Temporal lobe (tissue), 1 donor: ENCODE results near the gene RAB24. TPM values are rescaled to one million over a fixed set of nuclear protein-coding genes. Genes with fewer than 3 reads are reported as not detected.

Experiments used
- total RNA-seq: library from RNA; depleted of rRNA; stranded (reverse); fragments of >200 nt; gene quantifications from one replicate; pipeline ENCODE4 v1.2.3, GENCODE V29; 2014

Gene RAB24
- total RNA-seq, 1 donor from 2014 or later = 13.3 TPM

Other genes with a start within 250 kb of the RAB24 start
- gene FGFR4, start 216.8 kb downstream of the RAB24 start, total RNA-seq = 2.7 TPM
- 54.8 TPM for gene NSD1, start 169.9 kb downstream of the RAB24 start, total RNA-seq
- 33.2 TPM for gene PRELID1, start 80 bp upstream of the RAB24 start, total RNA-seq
- 3.0 TPM for gene MXD3, start 8.2 kb upstream of the RAB24 start, total RNA-seq
- gene LMAN2, start 47.9 kb upstream of the RAB24 start, total RNA-seq = 85.3 TPM
- gene RGS14, start 54.2 kb upstream of the RAB24 start, total RNA-seq = 3.4 TPM
- gene SLC34A1, start 80.7 kb upstream of the RAB24 start, total RNA-seq = not detected
- 0.74 TPM for gene PFN3, start 96.9 kb upstream of the RAB24 start, total RNA-seq
- 2.7 TPM for gene F12, start 105.8 kb upstream of the RAB24 start, total RNA-seq
- gene GRK6, start 123.0 kb upstream of the RAB24 start, total RNA-seq = 16.0 TPM
- 8.9 TPM for gene PRR7, start 143.1 kb upstream of the RAB24 start, total RNA-seq
- 134 TPM for gene DBN1, start 169.9 kb upstream of the RAB24 start, total RNA-seq
- gene PDLIM7, start 193.9 kb upstream of the RAB24 start, total RNA-seq = 10.3 TPM
- gene DOK3, start 206.1 kb upstream of the RAB24 start, total RNA-seq = 3.7 TPM
- gene DDX41, start 213.2 kb upstream of the RAB24 start, total RNA-seq = 79.2 TPM